HUES48 (cell line): ENCODE results near the gene POU2F1.
"Not testable (repeated sequence)": the region's sequence is repeated elsewhere in the genome, so short reads cannot be mapped to it uniquely, and the experiment has no call there.

Experiments used
- H3K27ac ChIP-seq: one replicate; pipeline ENCODE4 v1.7.0; 2013; ENCODE audit warnings: low read depth, low read length, inconsistent platforms
- H3K27me3 ChIP-seq: 2 replicates; pipeline ENCODE4 v1.6.1; 2013; ENCODE audit warnings: mild to moderate bottlenecking, low read length; ENCODE audit not compliant: control insufficient read depth, insufficient read depth
- H3K36me3 ChIP-seq: 2 replicates; pipeline ENCODE4 v1.6.1; 2013; ENCODE audit warnings: low read length; ENCODE audit not compliant: control insufficient read depth, insufficient read depth
- H3K4me1 ChIP-seq: 2 replicates; pipeline ENCODE4 v1.6.1; 2013; ENCODE audit warnings: mild to moderate bottlenecking, low read length; ENCODE audit not compliant: control insufficient read depth, insufficient read depth
- H3K4me3 ChIP-seq: 2 replicates; pipeline ENCODE4 v1.5.1; 2013; ENCODE audit warnings: mild to moderate bottlenecking, low read depth, low read length
- H3K9ac ChIP-seq: 2 replicates; pipeline ENCODE4 v1.6.1; 2013; ENCODE audit warnings: mild to moderate bottlenecking, low read depth, low read length, moderate library complexity
- H3K9me3 ChIP-seq: 2 replicates; pipeline ENCODE4 v1.6.1; 2013; ENCODE audit warnings: low read length; ENCODE audit not compliant: control insufficient read depth, insufficient read depth

The POU2F1 gene

GRCh38 chr1:167221126-167221737 lies 546 bp downstream of the POU2F1 start:
- Histone ChIP-seq H3K36me3 (no peaks in the 10 kb centered on the region), H3K4me1 (peaks cover 46% of the 10 kb centered on the region), H3K27me3 (no peaks in the 10 kb centered on the region), H3K4me3 (peak overlapping the region; percentile 71), H3K9ac (peak overlapping the region; percentile 90), H3K27ac (peak overlapping the region; percentile 100), H3K9me3 (no peaks in the 10 kb centered on the region)

- Histone ChIP-seq H3K9ac (peak overlapping the region; percentile 72), H3K27ac (peak overlapping the region; percentile 100), H3K4me3 (peak overlapping the region; percentile 71), H3K9me3 (no peaks in the 10 kb centered on the region), H3K27me3 (no peaks in the 10 kb centered on the region), H3K36me3 (no peaks in the 10 kb centered on the region), H3K4me1 (peaks cover 54% of the 10 kb centered on the region)
Observed at GRCh38 chr1:167221738-167222610, 1.3 kb downstream of the POU2F1 start.

- H3K27ac ChIP-seq: peak overlapping the region; percentile 100
Observed at GRCh38 chr1:167223144-167224103, 2.7 kb downstream of the POU2F1 start.

GRCh38 chr1:167224734-167225235 lies 4.1 kb downstream of the POU2F1 start:
- not testable (repeated sequence) for H3K9ac ChIP-seq, H3K27me3 ChIP-seq, H3K9me3 ChIP-seq, H3K36me3 ChIP-seq
- Histone ChIP-seq H3K27ac (peak overlapping the region; percentile 57), H3K4me3 (peak overlapping the region; percentile 48), H3K4me1 (peaks cover 72% of the 10 kb centered on the region)

More at GRCh38 chr1:167223144-167224103, 2.7 kb downstream of the POU2F1 start:
- Histone ChIP-seq H3K36me3 (no peaks in the 10 kb centered on the region), H3K27me3 (no peaks in the 10 kb centered on the region), H3K4me3 (peak overlapping the region; percentile 71), H3K9ac (no peak overlapping the region), H3K9me3 (no peaks in the 10 kb centered on the region), H3K4me1 (peaks cover 68% of the 10 kb centered on the region)

GRCh38 chr1:167225920-167226319 lies 5.2 kb downstream of the POU2F1 start:
- Histone ChIP-seq H3K36me3 (no peaks in the 10 kb centered on the region), H3K9me3 (no peaks in the 10 kb centered on the region), H3K27me3 (no peaks in the 10 kb centered on the region), H3K27ac (peak overlapping the region; percentile 57), H3K4me3 (peak overlapping the region; percentile 48), H3K4me1 (peaks cover 83% of the 10 kb centered on the region), H3K9ac (no peak overlapping the region; the same call in 1 of the 2 replicates)

- H3K36me3 ChIP-seq: no peaks in the 10 kb centered on the region
- H3K4me3 ChIP-seq: peak overlapping the region; percentile 24
- no peaks in the 10 kb centered on the region for H3K27me3 ChIP-seq
- peaks cover 88% of the 10 kb centered on the region for H3K4me1 ChIP-seq
- H3K9me3 ChIP-seq: no peaks in the 10 kb centered on the region
- peak overlapping the region; percentile 56 for H3K27ac ChIP-seq
- no peak overlapping the region for H3K9ac ChIP-seq
Observed at GRCh38 chr1:167227934-167228378, 7.3 kb downstream of the POU2F1 start.

- Histone ChIP-seq H3K4me3 (no peak overlapping the region), H3K27me3 (no peaks in the 10 kb centered on the region), H3K9me3 (no peaks in the 10 kb centered on the region), H3K27ac (no peak overlapping the region), H3K36me3 (no peaks in the 10 kb centered on the region), H3K4me1 (peaks cover 88% of the 10 kb centered on the region), H3K9ac (no peak overlapping the region)
Observed at GRCh38 chr1:167229719-167230385, 9.2 kb downstream of the POU2F1 start.

- no peaks in the 10 kb centered on the region for H3K36me3 ChIP-seq
- no peaks in the 10 kb centered on the region for H3K27me3 ChIP-seq
- H3K4me3 ChIP-seq: no peak overlapping the region
- H3K9ac ChIP-seq: no peak overlapping the region
- H3K9me3 ChIP-seq: no peaks in the 10 kb centered on the region
- peaks cover 88% of the 10 kb centered on the region for H3K4me1 ChIP-seq
- H3K27ac ChIP-seq: no peak overlapping the region
Observed at GRCh38 chr1:167230437-167230836, 9.8 kb downstream of the POU2F1 start.

- Histone ChIP-seq H3K27me3 (no peaks in the 10 kb centered on the region), H3K27ac (no peak overlapping the region), H3K4me1 (peaks cover 80% of the 10 kb centered on the region), H3K9ac (no peak overlapping the region), H3K4me3 (no peak overlapping the region), H3K36me3 (no peaks in the 10 kb centered on the region), H3K9me3 (no peaks in the 10 kb centered on the region)
Observed at GRCh38 chr1:167231873-167232450, 11.3 kb downstream of the POU2F1 start.

- H3K9ac ChIP-seq: no peak overlapping the region
- peaks cover 72% of the 10 kb centered on the region for H3K4me1 ChIP-seq
- H3K27ac ChIP-seq: no peak overlapping the region
- H3K9me3 ChIP-seq: no peaks in the 10 kb centered on the region
- no peaks in the 10 kb centered on the region for H3K36me3 ChIP-seq
- H3K4me3 ChIP-seq: no peak overlapping the region
- no peaks in the 10 kb centered on the region for H3K27me3 ChIP-seq
Observed at GRCh38 chr1:167232801-167233200, 12.1 kb downstream of the POU2F1 start.
